Activated CD8-positive, alpha-beta memory T cell treated with anti-CD3 and anti-CD28 coated beads for 4 hours (primary cell): ENCODE data around the gene USH2A.

Experiments used
- DNase-seq, 2 donors: peaks; one replicate each; pipeline ENCODE4 v3.0.0-alpha.2; 2020; ENCODE audit warnings: low read depth in 2 of 2

The USH2A gene

GRCh38 chr1:215792446-215792845 is 630.8 kb downstream of the USH2A start:
- DNase-seq = no peak

- no peak for DNase-seq
These were observed 633.3 kb downstream of the USH2A start for GRCh38 chr1:215789981-215790380.

GRCh38 chr1:215786997-215787396 is 636.3 kb downstream of the USH2A start:
- DNase-seq = no peak

GRCh38 chr1:215780641-215781040 is 642.6 kb downstream of the USH2A start:
- DNase-seq = no peak

- DNase-seq = no peak
These were observed 643.1 kb downstream of the USH2A start for GRCh38 chr1:215780139-215780538.

- DNase-seq = no peak
These were observed 643.5 kb downstream of the USH2A start for GRCh38 chr1:215779729-215780128.

GRCh38 chr1:215777370-215777925 is 645.8 kb downstream of the USH2A start:
- no peak for DNase-seq

- no peak for DNase-seq
These were observed 646.9 kb downstream of the USH2A start for GRCh38 chr1:215776336-215776735.

- no peak for DNase-seq
These were observed 651.1 kb downstream of the USH2A start for GRCh38 chr1:215772151-215772550.

GRCh38 chr1:215768303-215768702 is 654.9 kb downstream of the USH2A start:
- no peak for DNase-seq

- DNase-seq = no peak
These were observed 655.5 kb downstream of the USH2A start for GRCh38 chr1:215767761-215768160.

- no peak for DNase-seq
These were observed 656.7 kb downstream of the USH2A start for GRCh38 chr1:215766521-215766920.

- DNase-seq = no peak
These were observed 657.4 kb downstream of the USH2A start for GRCh38 chr1:215765833-215766232.

GRCh38 chr1:215761446-215761845 is 661.8 kb downstream of the USH2A start:
- DNase-seq = no peak

GRCh38 chr1:215754112-215754511 is 669.1 kb downstream of the USH2A start:
- no peak for DNase-seq

- no peak for DNase-seq
These were observed 673.8 kb downstream of the USH2A start for GRCh38 chr1:215749414-215749813.

GRCh38 chr1:215748431-215748830 is 674.8 kb downstream of the USH2A start:
- DNase-seq = no peak

- DNase-seq = no peak
These were observed 678.8 kb downstream of the USH2A start for GRCh38 chr1:215744419-215744818.

- no peak for DNase-seq
These were observed 684.2 kb downstream of the USH2A start for GRCh38 chr1:215739025-215739424.

- DNase-seq = no peak
These were observed 691.5 kb downstream of the USH2A start for GRCh38 chr1:215731699-215732098.

GRCh38 chr1:215730600-215730999 is 692.6 kb downstream of the USH2A start:
- DNase-seq = no peak

- DNase-seq = no peak
These were observed 695.1 kb downstream of the USH2A start for GRCh38 chr1:215728169-215728568.

- DNase-seq = no peak
These were observed 703.1 kb downstream of the USH2A start for GRCh38 chr1:215720126-215720525.

- DNase-seq = no peak
These were observed 703.7 kb downstream of the USH2A start for GRCh38 chr1:215719552-215719951.
